ENCODE results near the gene ERC2.

ERC2 gene

GRCh38 chr3:55813268-55814097, 654.8 kb downstream of the ERC2 start:
- DNase-seq = no peak

DNA sequence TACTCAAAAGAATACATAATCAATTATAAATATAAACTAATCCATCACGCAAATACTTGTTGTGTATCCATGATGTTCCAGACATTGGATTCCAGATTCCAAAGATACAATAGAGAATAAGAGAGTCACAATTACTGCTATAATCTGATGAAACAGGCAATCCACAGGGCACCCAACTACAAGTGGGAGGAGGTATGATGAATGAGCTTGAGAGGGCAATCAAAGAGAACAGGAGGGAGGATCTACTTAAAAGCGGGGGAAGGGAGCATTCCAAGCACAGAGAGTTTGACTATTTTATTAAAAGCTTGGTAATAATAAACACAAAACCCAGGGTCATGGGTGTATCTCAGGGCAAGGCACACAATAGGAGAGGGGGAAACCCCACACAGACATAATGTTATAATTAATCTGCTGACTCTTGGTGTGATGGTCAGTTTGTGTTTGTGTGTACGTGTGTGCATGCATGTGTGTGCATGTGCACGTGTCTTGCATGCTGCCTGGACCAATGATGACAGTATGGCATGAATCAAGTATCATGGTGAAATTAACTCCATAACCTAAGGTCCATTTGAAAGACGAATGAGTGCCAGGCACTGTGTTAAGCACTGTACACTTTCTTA, 655.8 kb downstream of the ERC2 start:
- no peak for DNase-seq

DNA sequence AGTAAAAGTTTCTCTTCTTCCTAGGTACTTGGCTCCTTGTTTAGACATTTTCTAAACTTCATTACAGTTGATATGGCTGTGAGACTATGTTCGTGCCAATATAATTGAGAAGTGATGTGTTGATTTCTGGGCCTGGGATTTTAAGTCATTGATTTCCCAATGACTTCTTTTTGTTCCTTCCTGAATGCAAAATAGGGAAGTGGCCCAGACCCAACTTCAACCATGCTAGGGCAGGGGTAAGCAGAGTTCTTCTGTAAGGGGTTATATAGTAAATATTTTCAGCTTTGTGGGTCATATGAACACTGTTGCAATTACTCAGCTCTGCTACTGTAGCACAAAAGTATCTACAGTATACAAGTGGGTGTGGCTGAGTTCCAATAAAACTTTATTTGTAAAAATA, 661.1 kb downstream of the ERC2 start:
- no peak for DNase-seq

GRCh38 chr3:55805169-55805568, 663.1 kb downstream of the ERC2 start:
- no peak for DNase-seq

GRCh38 chr3:55804170-55805095, 663.8 kb downstream of the ERC2 start:
- DNase-seq = no peak

DNA sequence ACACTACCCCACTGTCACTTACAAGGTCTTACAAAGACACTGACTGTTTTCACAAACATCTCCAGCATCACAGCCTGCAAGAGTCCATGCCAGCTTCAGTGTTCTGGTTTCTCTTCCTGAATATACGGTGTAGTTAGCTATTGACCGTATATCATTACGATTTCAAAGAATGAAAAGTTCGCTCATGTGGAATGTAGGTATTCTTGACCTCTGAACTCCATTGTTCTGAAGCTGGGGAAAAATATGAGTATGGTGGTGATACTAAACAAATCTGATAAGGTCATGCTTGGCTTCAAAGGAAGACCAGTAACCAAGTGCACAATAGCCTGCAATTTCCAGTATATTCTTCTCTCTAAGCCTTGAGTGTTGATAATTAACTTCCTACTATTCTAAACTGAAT, 665.5 kb downstream of the ERC2 start:
- no peak for DNase-seq

DNA sequence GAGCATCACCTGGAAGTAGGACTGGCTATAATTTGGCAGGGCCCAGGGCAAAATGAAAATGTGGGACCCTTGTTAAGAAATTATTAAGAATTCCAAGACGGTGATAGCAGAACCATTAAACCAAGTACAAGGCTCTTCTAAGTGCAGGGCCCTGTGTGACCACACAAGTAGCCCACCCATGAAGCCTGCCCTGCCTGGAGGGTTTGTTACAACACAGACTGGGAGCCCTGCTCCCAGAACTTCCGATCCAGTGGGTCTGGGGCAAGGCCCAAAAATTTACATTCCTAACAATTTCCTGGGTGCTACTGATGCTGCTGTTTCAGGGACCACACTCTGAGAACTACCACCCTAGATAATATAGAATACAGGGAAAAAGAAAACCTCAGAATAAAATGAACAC, 666.6 kb downstream of the ERC2 start:
- no peak for DNase-seq

DNA sequence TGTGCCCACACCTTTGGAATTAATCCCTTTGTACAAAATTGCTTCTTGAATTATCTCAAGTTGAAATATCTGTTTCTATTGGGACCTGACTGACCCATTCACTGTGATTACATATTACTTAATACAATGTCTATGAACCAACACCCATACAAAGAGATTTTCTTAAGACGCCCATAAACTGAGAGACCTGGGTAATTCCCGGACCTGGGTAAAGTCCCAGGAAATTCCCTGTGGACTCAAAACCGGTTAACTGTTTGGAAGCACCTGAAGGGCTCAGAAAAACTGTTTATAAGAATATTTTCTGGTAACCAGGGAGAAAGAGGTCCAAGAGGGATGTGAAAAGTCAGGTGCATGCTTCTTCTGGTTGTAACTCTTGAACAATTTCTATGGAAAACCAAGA, 667.2 kb downstream of the ERC2 start:
- DNase-seq = no peak

DNA sequence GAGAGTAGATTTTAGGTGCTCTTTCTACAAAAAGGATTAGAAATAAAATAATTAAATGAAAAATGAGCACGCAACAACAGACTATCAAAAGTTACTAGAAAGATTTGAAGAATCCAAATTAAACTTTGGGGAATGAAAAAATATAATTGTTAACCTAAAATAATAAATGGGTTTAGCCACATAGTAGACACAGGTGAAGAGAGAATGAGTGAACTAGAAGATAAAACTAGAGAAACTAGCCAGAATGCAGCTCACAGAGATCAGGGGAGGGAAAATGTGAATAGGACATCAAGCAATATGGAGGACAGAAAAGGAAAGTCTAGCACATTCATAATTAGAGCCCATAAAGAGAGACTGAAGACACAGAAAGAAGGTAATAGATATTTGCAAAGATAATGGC, 670.5 kb downstream of the ERC2 start:
- DNase-seq = no peak

- DNase-seq = no peak
These were observed 671.2 kb downstream of the ERC2 start for GRCh38 chr3:55797084-55797483.

- DNase-seq = no peak
These were observed 671.7 kb downstream of the ERC2 start for GRCh38 chr3:55796533-55796932.

DNA sequence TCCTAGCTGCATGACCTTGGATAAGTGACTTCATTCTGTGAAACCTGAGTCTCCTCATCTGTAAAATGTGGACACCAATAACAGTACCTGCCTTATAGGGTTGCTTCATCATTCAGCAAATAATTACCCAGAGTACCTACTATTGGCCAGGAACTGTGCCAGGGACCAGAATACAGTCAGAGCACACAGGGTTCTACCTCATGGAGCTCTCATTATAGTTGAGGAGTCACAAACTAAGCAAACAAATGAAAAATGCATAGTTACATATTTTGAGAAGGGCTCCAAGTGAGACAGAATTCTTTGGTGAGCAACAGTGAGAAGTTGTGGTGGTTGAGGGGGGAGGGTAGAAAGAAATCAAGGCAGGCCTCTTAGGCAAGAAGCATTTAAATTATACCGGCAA, 672.5 kb downstream of the ERC2 start:
- DNase-seq = no peak

GRCh38 chr3:55795296-55795695, 673.0 kb downstream of the ERC2 start:
- DNase-seq = no peak

DNA sequence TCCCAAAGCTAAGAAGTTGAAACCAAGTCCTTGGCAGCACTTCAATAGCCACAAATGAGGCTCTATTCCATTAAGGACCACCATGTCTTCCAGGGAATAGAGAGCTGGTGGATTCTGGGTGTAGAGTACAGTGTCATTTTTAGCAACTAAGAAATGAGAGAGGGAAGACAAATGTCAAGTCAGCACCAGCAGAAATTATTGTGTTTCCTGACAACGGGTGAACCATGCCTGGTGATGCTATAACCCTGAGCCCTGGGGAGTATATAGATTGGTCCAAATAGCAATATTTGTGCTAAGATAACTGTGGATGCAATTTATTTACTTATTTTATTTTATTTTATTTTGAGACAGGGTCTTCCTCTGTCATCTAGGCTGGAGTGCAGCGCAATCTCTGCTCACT, 675.5 kb downstream of the ERC2 start:
- DNase-seq = no peak

GRCh38 chr3:55792009-55792408, 676.3 kb downstream of the ERC2 start:
- no peak for DNase-seq

DNA sequence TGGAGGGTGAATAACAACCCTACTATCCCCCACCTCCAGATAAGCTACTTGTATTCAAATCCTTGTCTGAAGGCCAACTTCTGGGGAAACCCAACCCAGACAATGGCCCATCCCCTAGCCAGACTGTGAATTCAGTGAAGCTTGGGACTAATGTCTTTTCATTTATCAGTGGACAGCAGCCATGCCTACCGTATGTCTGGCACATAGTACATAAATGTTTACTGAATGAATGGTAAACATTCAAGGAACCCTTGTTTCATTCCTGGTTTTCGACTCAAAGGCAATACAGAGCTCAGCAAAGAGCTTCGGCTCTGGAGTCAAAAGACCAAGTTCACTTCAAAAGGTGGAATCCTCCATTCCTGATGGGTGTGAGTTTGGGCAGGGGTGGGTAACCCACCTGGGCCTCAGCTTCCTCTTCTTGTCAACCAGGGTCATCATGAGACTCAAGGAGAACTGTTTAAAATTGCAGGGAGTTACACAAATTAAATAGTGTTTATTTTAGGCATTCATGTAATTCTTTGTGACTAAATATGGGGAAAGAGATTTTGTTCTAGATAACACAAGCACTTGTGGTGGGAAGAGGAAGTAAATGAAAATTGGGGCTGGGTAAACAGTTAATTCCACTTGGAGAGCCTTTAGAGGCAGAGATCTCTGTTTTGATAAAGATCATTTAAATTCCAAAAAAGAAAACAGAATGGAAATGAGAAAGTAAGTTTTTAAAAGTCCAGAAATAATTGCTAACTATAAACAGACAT, 677.5 kb downstream of the ERC2 start:
- DNase-seq = no peak

GRCh38 chr3:55789516-55789915, 678.8 kb downstream of the ERC2 start:
- DNase-seq = no peak

DNA sequence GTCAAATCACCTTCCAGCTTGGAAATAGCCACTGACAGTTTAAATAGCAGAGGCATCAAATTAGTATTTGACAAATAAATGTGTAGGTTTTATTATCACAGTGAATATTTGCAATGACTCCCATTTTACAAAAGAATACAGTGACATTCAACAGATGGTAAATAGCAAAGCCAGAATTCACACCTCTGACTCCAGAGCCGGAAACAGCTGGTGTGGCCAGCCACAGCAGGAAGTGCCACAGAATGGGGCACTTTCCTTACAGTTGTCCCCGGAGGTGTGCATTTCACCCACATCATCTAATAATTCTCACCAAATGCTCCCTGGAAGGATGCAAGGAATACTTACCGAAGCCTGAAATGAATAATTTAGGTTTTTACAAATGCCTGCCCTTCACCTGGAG, 685.5 kb downstream of the ERC2 start:
- DNase-seq = no peak

DNA sequence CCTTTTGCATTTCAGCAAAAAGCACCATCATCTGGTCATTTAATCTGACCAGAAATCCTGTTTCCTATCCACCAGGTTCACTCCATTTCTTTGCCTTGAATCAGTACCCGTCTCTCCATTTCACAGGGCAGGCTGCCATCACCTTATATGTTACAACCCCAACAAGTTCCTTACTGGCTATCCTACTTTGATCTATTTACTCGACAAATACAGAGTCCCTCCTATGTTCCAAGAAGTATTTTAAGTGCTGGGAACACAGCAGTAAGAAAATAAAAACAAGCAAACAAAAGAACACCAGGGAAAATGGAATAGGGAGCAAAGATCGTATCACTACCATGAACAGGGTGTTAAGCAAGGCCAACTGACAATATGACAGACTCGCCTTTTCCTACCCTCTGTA, 685.9 kb downstream of the ERC2 start:
- DNase-seq = no peak

GRCh38 chr3:55780913-55781312, 687.4 kb downstream of the ERC2 start:
- peak; percentile 31 for DNase-seq

DNA sequence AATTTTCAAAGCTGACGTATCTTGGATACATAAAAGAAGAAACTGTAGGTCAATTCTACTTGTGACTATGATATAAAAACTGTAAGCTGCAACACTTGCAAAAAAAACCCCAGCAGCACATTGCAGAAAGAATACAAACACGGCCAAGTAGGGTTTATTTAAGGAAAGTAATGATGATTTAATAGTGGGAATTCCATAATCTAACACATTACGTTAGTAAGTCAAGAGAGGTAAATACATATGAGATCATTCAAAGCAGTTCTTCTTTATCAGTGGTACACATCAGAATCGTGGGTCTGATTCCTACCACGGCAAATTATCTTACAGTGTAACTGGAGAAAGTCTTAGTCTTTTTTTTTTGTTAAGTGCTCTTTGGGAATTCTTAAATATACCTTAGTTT, 688.7 kb downstream of the ERC2 start:
- DNase-seq = no peak

- DNase-seq = no peak
These were observed 692.7 kb downstream of the ERC2 start for GRCh38 chr3:55775366-55776154.

All from RPMI8226 (cell line).